Raji (cell line): ENCODE data around the gene CDK11B.
A peak's percentile ranks its signal among the peaks of the same experiment; 100 is the strongest.

Experiments used
- POLR2A ChIP-seq: IDR thresholded peaks from 2 replicates; pipeline ENCODE4 v1.6.1; 2011; ENCODE audit warnings: low read depth, low read length, control low read depth; ENCODE audit not compliant: insufficient read depth

Gene CDK11B

GRCh38 chr1:1620433-1621139 is 38.2 kb downstream of the CDK11B start:
- TF ChIP-seq POLR2A, result no peak

GRCh38 chr1:1619917-1620361 is 38.9 kb downstream of the CDK11B start:
- TF ChIP-seq POLR2A, result no peak

- TF ChIP-seq POLR2A, result no peak
These were observed 40.3 kb downstream of the CDK11B start for GRCh38 chr1:1618396-1619068.

- TF ChIP-seq POLR2A, result no peak
These were observed 40.9 kb downstream of the CDK11B start for GRCh38 chr1:1617925-1618324.

- TF ChIP-seq POLR2A, result no peak
These were observed 41.3 kb downstream of the CDK11B start for GRCh38 chr1:1617516-1617915.

GRCh38 chr1:1616838-1617237 is 42.0 kb downstream of the CDK11B start:
- TF ChIP-seq POLR2A, result no peak

GRCh38 chr1:1616045-1616790 is 42.6 kb downstream of the CDK11B start:
- no peak for TF ChIP-seq POLR2A

GRCh38 chr1:1615256-1616044 is 43.4 kb downstream of the CDK11B start, which contains the start of gene MIB2:
Gene MIB2, plus strand, starts transcription at chr1:1615500. Its CDS starts 7,953 bp downstream, at chr1:1623453.
- TF ChIP-seq POLR2A, result peak; percentile 92

- no peak for TF ChIP-seq POLR2A
These were observed 43.9 kb downstream of the CDK11B start for GRCh38 chr1:1614954-1615255.

GRCh38 chr1:1614204-1614953 is 44.4 kb downstream of the CDK11B start:
- no peak for TF ChIP-seq POLR2A

- no peak for TF ChIP-seq POLR2A
These were observed 45.2 kb downstream of the CDK11B start for GRCh38 chr1:1613509-1614082.

- TF ChIP-seq POLR2A, result no peak
These were observed 46.8 kb downstream of the CDK11B start for GRCh38 chr1:1612104-1612400.

- TF ChIP-seq POLR2A, result no peak
These were observed 48.0 kb downstream of the CDK11B start for GRCh38 chr1:1610796-1611195.

GRCh38 chr1:1609822-1610485 is 48.9 kb downstream of the CDK11B start:
- TF ChIP-seq POLR2A, result no peak
